Hematopoietic multipotent progenitor cell treated with erythropoietin and hydrocortisone succinate and interleukin-3 and kit ligand, for 15 days (in vitro differentiated cells): ENCODE data around the gene SCAI.
A peak's percentile ranks its signal among the peaks of the same experiment; 100 is the strongest.
"Not testable (repeated sequence)": the region's sequence is repeated elsewhere in the genome, so short reads cannot be mapped to it uniquely, and the experiment has no call there.

Source experiments
- DNase-seq: peaks from one replicate; pipeline ENCODE4 v3.0.0-alpha.2; 2015; ENCODE audit warnings: low spot score

The SCAI gene

GRCh38 chr9:125028041-125028440 is 115.3 kb downstream of the SCAI start:
- DNase-seq, result no peak

- DNase-seq, result no peak
Observed at GRCh38 chr9:125024917-125025316, 118.4 kb downstream of the SCAI start.

GRCh38 chr9:125021069-125021468 is 122.3 kb downstream of the SCAI start:
- DNase-seq, result no peak

- DNase-seq, result not testable (repeated sequence)
Observed at GRCh38 chr9:125015655-125016054, 127.7 kb downstream of the SCAI start.

- not testable (repeated sequence) for DNase-seq
Observed at GRCh38 chr9:125012013-125012412, 131.3 kb downstream of the SCAI start.

GRCh38 chr9:125008599-125008998 is 134.7 kb downstream of the SCAI start:
- no peak for DNase-seq

GRCh38 chr9:125003332-125003731 is 140.0 kb downstream of the SCAI start:
- no peak for DNase-seq

GRCh38 chr9:124983698-124984097 is 159.6 kb downstream of the SCAI start:
- DNase-seq, result no peak

- DNase-seq, result no peak
Observed at GRCh38 chr9:124980431-124980830, 162.9 kb downstream of the SCAI start.

- DNase-seq, result no peak
Observed at GRCh38 chr9:124975131-124975530, 168.2 kb downstream of the SCAI start.

- DNase-seq, result peak; percentile 55
Observed at GRCh38 chr9:124973807-124974206, 169.5 kb downstream of the SCAI start.

- no peak for DNase-seq
Observed at GRCh38 chr9:124972241-124972770, 171.0 kb downstream of the SCAI start.

- DNase-seq, result no peak
Observed at GRCh38 chr9:124969401-124969800, 173.9 kb downstream of the SCAI start.

GRCh38 chr9:124968238-124968637 is 175.1 kb downstream of the SCAI start:
- no peak for DNase-seq

- DNase-seq, result not testable (repeated sequence)
Observed at GRCh38 chr9:124965775-124966568, 177.4 kb downstream of the SCAI start.

- DNase-seq, result peak; percentile 24
Observed at GRCh38 chr9:124964604-124965003, 178.7 kb downstream of the SCAI start.

GRCh38 chr9:124964056-124964455 is 179.3 kb downstream of the SCAI start:
- no peak for DNase-seq

- no peak for DNase-seq
Observed at GRCh38 chr9:124960409-124960752, 182.9 kb downstream of the SCAI start.

- DNase-seq, result not testable (repeated sequence)
Observed at GRCh38 chr9:124959671-124960408, 183.5 kb downstream of the SCAI start.

GRCh38 chr9:124954255-124954654 is 189.1 kb downstream of the SCAI start:
- no peak for DNase-seq

GRCh38 chr9:124950050-124950718 is 193.1 kb downstream of the SCAI start:
- DNase-seq, result no peak

- DNase-seq, result no peak
Observed at GRCh38 chr9:124949387-124949786, 193.9 kb downstream of the SCAI start.
